GM19240 (cell line): ENCODE data around the gene CCDC201.

Source experiments
- DNase-seq: peaks from one replicate; pipeline ENCODE4 v3.0.0; 2011; ENCODE audit warnings: low spot score; ENCODE audit not compliant: insufficient read length

CCDC201 gene

GRCh38 chr7:45873035-45873354, at the start of gene CCDC201:
Gene CCDC201 (minus strand): TSS chr7:45873082. CDS start chr7:45873007, 75 bp downstream.
- DNase-seq = no peak

- no peak for DNase-seq
These were observed 49.0 kb upstream of the CCDC201 start for GRCh38 chr7:45921699-45922519.

- DNase-seq = no peak
These were observed 48.5 kb upstream of the CCDC201 start for GRCh38 chr7:45921381-45921698.

- no peak for DNase-seq
These were observed 47.9 kb upstream of the CCDC201 start, which contains the start of gene IGFBP3 for GRCh38 chr7:45920502-45921380. Gene IGFBP3 (minus strand): TSS chr7:45921272. CDS start chr7:45921140, 132 bp downstream.

- DNase-seq = no peak
These were observed 47.1 kb upstream of the CCDC201 start for GRCh38 chr7:45919993-45920459.

GRCh38 chr7:45919231-45919784, 46.4 kb upstream of the CCDC201 start:
- DNase-seq = no peak

GRCh38 chr7:45918556-45918955, 45.7 kb upstream of the CCDC201 start:
- no peak for DNase-seq

GRCh38 chr7:45917658-45918057, 44.8 kb upstream of the CCDC201 start:
- DNase-seq = peak; percentile 56

- DNase-seq = no peak
These were observed 44.2 kb upstream of the CCDC201 start for GRCh38 chr7:45917064-45917463.

- DNase-seq = no peak
These were observed 42.7 kb upstream of the CCDC201 start for GRCh38 chr7:45915606-45916005.

GRCh38 chr7:45914911-45915310, 42.0 kb upstream of the CCDC201 start:
- no peak for DNase-seq

GRCh38 chr7:45912972-45913371, 40.1 kb upstream of the CCDC201 start:
- no peak for DNase-seq

GRCh38 chr7:45911311-45911710, 38.4 kb upstream of the CCDC201 start:
- no peak for DNase-seq

GRCh38 chr7:45910855-45911254, 38.0 kb upstream of the CCDC201 start:
- no peak for DNase-seq

- DNase-seq = no peak
These were observed 36.7 kb upstream of the CCDC201 start for GRCh38 chr7:45909561-45909960.

- no peak for DNase-seq
These were observed 29.9 kb upstream of the CCDC201 start for GRCh38 chr7:45902820-45903219.

GRCh38 chr7:45901566-45901965, 28.7 kb upstream of the CCDC201 start:
- DNase-seq = no peak

- DNase-seq = no peak
These were observed 25.3 kb upstream of the CCDC201 start for GRCh38 chr7:45898222-45898621.

GRCh38 chr7:45897042-45897690, 24.3 kb upstream of the CCDC201 start:
- DNase-seq = no peak

- DNase-seq = no peak
These were observed 21.8 kb upstream of the CCDC201 start for GRCh38 chr7:45894665-45895062.

- no peak for DNase-seq
These were observed 21.2 kb upstream of the CCDC201 start for GRCh38 chr7:45893996-45894664.
